Measurements from ENCODE around the gene PYDC2. TPM values are rescaled to one million over a fixed set of nuclear protein-coding genes. Genes with fewer than 3 reads are reported as not detected.

The PYDC2 gene
- total RNA-seq, 1 donor from 2014 or later: not detected

Other genes with a start within 250 kb of the PYDC2 start
- 144 TPM for gene CCDC50, start 131.8 kb upstream of the PYDC2 start, total RNA-seq (ENCODE audit: unreplicated experiment)
- gene UTS2B, start 130.6 kb upstream of the PYDC2 start, total RNA-seq (ENCODE audit: unreplicated experiment): not detected

Measured in glutamatergic neuron (in vitro differentiated cells).